PC-9 (cell line): ENCODE results near the gene NIP7. TPM values are rescaled to one million over a fixed set of nuclear protein-coding genes. Genes with fewer than 3 reads are reported as not detected.

ENCODE experiments used
- BruUV-seq: library from RNA; stranded (reverse); fragments of 400-500 nt; replicated peaks from 2 replicates; lab custom pipeline; 2021; lab: Mats Ljungman, UMichigan
- CTCF ChIA-PET: fragments of 300-600 bp; sonication (Branson Sonifier 250); formaldehyde crosslinking; loops from one replicate; lab custom pipeline; 2022; ENCODE audit warnings: antibody characterized with exemption; lab: Charles Lee
- POLR2A ChIA-PET: fragments of 300-600 bp; sonication (Branson Sonifier 250); formaldehyde crosslinking; loops from one replicate; lab custom pipeline; 2022; ENCODE audit warnings: antibody characterized with exemption; ENCODE audit not compliant: unreplicated experiment; lab: Charles Lee
- DNase-seq, 2 experiments: peaks; one replicate each; pipeline versions ENCODE4 v3.0.0 to v3.0.0-alpha.2; 2015 to 2022; ENCODE audit warnings: mixed read lengths in 1 of 2
- H2AFZ ChIP-seq: fragments of 200-600 bp; sonication (generic); 2 replicates; pipeline ENCODE4 v1.8.1; 2017; ENCODE audit warnings: antibody characterized with exemption
- H3F3A ChIP-seq: fragments of 200-600 bp; sonication (generic); 2 replicates; pipeline ENCODE4 v1.8.1; 2017; ENCODE audit warnings: antibody characterized with exemption, mild to moderate bottlenecking, low read depth; ENCODE audit not compliant: insufficient read depth
- H3K27ac ChIP-seq: fragments of 200-600 bp; sonication (generic); 2 replicates; pipeline ENCODE4 v1.6.1; 2016; ENCODE audit warnings: mixed run types
- H3K27me3 ChIP-seq: fragments of 200-600 bp; sonication (generic); 2 replicates; pipeline ENCODE4 v1.6.1; 2016; ENCODE audit warnings: low read depth, mixed run types; ENCODE audit not compliant: insufficient read depth
- H3K36me3 ChIP-seq: fragments of 200-600 bp; sonication (generic); 2 replicates; pipeline ENCODE4 v1.6.1; 2016; ENCODE audit warnings: low read depth, mixed run types
- H3K4me1 ChIP-seq: fragments of 200-600 bp; sonication (generic); replicated peaks from 2 replicates; pipeline ENCODE4 v1.6.1; 2016; ENCODE audit warnings: mixed run types; ENCODE audit not compliant: insufficient read depth
- H3K4me2 ChIP-seq: fragments of 200-600 bp; sonication (generic); 2 replicates; pipeline ENCODE4 v1.6.1; 2017; ENCODE audit warnings: mixed run types
- H3K4me3 ChIP-seq: fragments of 200-600 bp; sonication (generic); 2 replicates; pipeline ENCODE4 v1.6.1; 2016; ENCODE audit warnings: mixed run types
- H3K79me2 ChIP-seq: fragments of 200-600 bp; sonication (generic); 2 replicates; pipeline ENCODE4 v1.6.1; 2017; ENCODE audit warnings: low read depth, mixed run types
- H3K9me2 ChIP-seq: fragments of 200-600 bp; sonication (generic); 2 replicates; pipeline ENCODE4 v1.8.1; 2017; ENCODE audit warnings: mild to moderate bottlenecking; ENCODE audit not compliant: insufficient read depth
- H3K9me3 ChIP-seq: fragments of 200-600 bp; sonication (generic); 2 replicates; pipeline ENCODE4 v1.8.1; 2016; ENCODE audit warnings: low read depth; ENCODE audit not compliant: insufficient read depth
- H4K20me1 ChIP-seq: fragments of 200-600 bp; sonication (generic); 2 replicates; pipeline ENCODE4 v1.8.1; 2017; ENCODE audit not compliant: insufficient read depth
- CTCF ChIP-seq: fragments of 200-600 bp; sonication (generic); conservative IDR thresholded peaks from 2 replicates; pipeline ENCODE4 v1.6.1; 2017; ENCODE audit warnings: mixed run types, antibody characterized with exemption, mild to moderate bottlenecking, moderate library complexity
- EZH2 ChIP-seq: fragments of 200-600 bp; sonication (generic); IDR thresholded peaks from 2 replicates; pipeline ENCODE4 v1.8.0; 2017; ENCODE audit warnings: antibody characterized with exemption, low read depth
- intact Hi-C: fragments of 100-400 bp; cut with micrococcal nuclease; formaldehyde crosslinking; loops from one replicate; pipeline ENCODE4 v1.10.0; 2022; ENCODE audit not compliant: unreplicated experiment
- total RNA-seq: library from RNA; stranded (reverse); gene quantifications from 2 replicates; pipeline ENCODE4 v1.2.3, GENCODE V29; 2021

Gene NIP7
- total RNA-seq, 1 experiment from 2014 or later: 23.6 TPM

DNA sequence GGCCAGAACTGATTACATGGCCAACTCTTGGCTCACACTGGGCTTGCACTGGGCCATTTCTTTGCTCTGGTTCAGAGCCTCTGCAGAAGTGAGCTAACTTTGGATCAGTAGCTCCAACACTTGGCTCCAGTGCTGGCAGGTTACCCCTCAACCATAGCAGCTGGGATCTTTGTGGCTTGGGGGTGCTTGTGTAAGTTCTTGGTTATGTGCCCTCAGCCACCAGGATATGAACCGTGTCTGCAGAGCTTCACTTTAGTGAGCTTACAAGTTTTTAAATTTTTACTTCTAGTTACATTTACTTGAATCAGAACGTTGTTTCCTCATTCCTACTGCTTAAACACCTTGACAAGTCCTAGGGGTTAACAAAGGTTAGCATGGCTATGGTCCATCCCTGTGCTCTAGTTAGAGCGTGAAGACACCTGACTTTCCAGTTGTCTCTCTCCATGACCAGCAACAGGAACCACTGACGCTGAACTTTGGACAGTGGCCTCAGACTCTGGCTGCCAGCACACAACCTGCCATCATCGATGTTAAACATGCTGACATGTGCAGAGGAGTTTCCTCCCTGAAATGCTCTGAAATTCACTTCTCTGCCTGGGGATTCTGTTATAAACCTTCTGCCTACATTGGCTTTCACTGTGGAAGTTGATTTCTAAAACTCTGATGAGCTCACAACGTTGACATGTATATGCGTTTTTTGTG lies 13.2 kb upstream of the NIP7 start:
- DNase-seq: no peak
- H3K9me3 ChIP-seq: no peaks in the 10 kb centered on the region
- no peak for TF ChIP-seq CTCF
- TF ChIP-seq EZH2: no peak
- no peak overlapping the region; the same call in 1 of the 2 replicates for H3K4me3 ChIP-seq
- peaks cover 41% of the 10 kb centered on the region for H3K4me1 ChIP-seq
- ChIA-PET CTCF (no interaction called here), POLR2A (interaction anchor here (0.5 kb wide), 1 partner anchor 450 kb away, joined by 7 read pairs; no protein-coding TSS in a partner anchor)
- H2AFZ ChIP-seq: no peak overlapping the region
- BruUV-seq: no TSS peak
- H3F3A ChIP-seq: peaks cover 29% of the 10 kb centered on the region; the same call in 1 of the 2 replicates
- H3K36me3 ChIP-seq: peaks cover 22% of the 10 kb centered on the region
- intact Hi-C loops: no loop called here
- no peaks in the 10 kb centered on the region for H3K9me2 ChIP-seq
- H4K20me1 ChIP-seq: peaks cover 75% of the 10 kb centered on the region
- H3K27me3 ChIP-seq: no peaks in the 10 kb centered on the region
- H3K4me2 ChIP-seq: peak overlapping the region; percentile 98
- H3K79me2 ChIP-seq: peaks cover 75% of the 10 kb centered on the region
- H3K27ac ChIP-seq: no peak overlapping the region

GRCh38 chr16:69327585-69328310 lies 11.8 kb upstream of the NIP7 start:
- Histone ChIP-seq H3K4me3 (peak overlapping the region; percentile 87), H3K4me2 (peak overlapping the region; percentile 98), H3K79me2 (peaks cover 70% of the 10 kb centered on the region), H3F3A (peaks cover 32% of the 10 kb centered on the region; the same call in 1 of the 2 replicates), H2AFZ (no peak overlapping the region), H3K9me3 (no peaks in the 10 kb centered on the region), H3K27ac (no peak overlapping the region), H3K36me3 (peaks cover 22% of the 10 kb centered on the region), H3K4me1 (peaks cover 44% of the 10 kb centered on the region), H3K9me2 (no peaks in the 10 kb centered on the region), H3K27me3 (no peaks in the 10 kb centered on the region), H4K20me1 (peaks cover 66% of the 10 kb centered on the region)
- POLR2A ChIA-PET: no interaction called here
- DNase-seq: no peak
- CTCF ChIA-PET: interaction anchor here (0.5 to 0.6 kb wide), 3 partner anchors 42 to 483 kb away, joined by 5 to 11 read pairs (median 8); no protein-coding TSS in a partner anchor
- BruUV-seq: no TSS peak
- intact Hi-C loops: no loop called here
- no peak for TF ChIP-seq CTCF
- TF ChIP-seq EZH2: no peak

- no peak overlapping the region for H2AFZ ChIP-seq
- H3K79me2 ChIP-seq: peaks cover 60% of the 10 kb centered on the region
- no peaks in the 10 kb centered on the region for H3K9me2 ChIP-seq
- no peak for TF ChIP-seq CTCF
- TF ChIP-seq EZH2: no peak
- H3K27ac ChIP-seq: no peak overlapping the region
- peak overlapping the region; percentile 87 for H3K4me3 ChIP-seq
- DNase-seq: peak in 1 of 2 experiments; percentile 49
- H3K4me2 ChIP-seq: peak overlapping the region; percentile 98
- H3K27me3 ChIP-seq: no peaks in the 10 kb centered on the region
- H3K4me1 ChIP-seq: peaks cover 44% of the 10 kb centered on the region
- H3K36me3 ChIP-seq: peaks cover 23% of the 10 kb centered on the region
- CTCF ChIA-PET: no interaction called here
- H3K9me3 ChIP-seq: no peaks in the 10 kb centered on the region
- no TSS peak for BruUV-seq
- H3F3A ChIP-seq: peaks cover 31% of the 10 kb centered on the region; the same call in 1 of the 2 replicates
- intact Hi-C loops: no loop called here
- H4K20me1 ChIP-seq: peaks cover 57% of the 10 kb centered on the region
- POLR2A ChIA-PET: interaction anchor here (0.7 kb wide), 1 partner anchor 1150 kb away, joined by 6 read pairs; no protein-coding TSS in a partner anchor
These were observed 10.7 kb upstream of the NIP7 start for GRCh38 chr16:69328854-69329316.
